Measurements from ENCODE around the gene FAM110D.

FAM110D gene

DNA sequence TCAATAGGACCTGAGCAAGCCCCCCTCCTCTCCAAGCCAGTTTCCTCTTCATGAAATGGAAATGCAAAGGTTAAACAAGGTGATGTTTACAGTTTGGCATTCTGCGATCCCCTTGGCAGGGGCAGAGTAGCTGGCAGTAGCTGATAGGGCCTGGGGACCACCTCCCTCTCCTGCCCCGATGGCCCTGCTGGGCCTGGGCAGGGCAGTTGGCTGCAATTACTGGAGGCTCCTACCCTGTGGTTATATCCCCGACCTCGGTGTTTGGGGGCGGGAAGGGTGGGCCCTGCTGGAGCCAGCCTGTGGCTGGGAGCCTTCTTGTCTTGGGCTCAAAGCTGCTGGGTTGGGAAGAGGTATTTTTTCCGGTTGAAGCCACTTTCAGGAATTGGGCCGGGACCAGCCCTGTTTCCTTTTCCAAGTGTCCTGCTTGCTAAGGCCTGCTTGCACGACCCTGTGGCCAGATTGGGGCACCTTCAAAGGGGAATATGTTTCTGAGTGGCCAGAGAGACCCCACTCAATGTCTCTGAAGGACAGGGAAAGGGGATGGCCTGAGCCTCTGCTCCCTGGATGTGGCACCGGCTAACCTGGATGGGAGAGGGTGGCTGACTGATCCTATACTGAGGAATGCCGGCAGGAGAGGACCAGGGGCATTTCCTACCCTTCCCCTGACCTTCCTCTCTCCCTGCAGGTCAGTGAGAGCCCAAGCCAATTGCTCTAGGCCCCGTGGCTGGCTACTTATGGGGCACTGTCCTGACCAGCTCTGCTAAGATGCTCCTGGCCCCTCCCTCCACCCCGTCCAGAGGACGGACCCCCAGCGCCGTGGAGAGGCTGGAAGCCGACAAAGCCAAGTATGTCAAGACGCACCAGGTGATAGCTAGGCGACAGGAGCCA is 1.9 kb downstream of the FAM110D start:
- Histone ChIP-seq H3K4ac (ENCODE audit: low read depth, low read length) (no peak overlapping the region), H3K56ac (ENCODE audit: low read length) (peak overlapping the region; percentile 89), H2BK120ac (ENCODE audit: low read depth, low read length) (no peak overlapping the region), H3K9ac (ENCODE audit: low read length) (peak overlapping the region; percentile 71), H3K79me1 (ENCODE audit: low read length) (no peaks in the 10 kb centered on the region), H3K18ac (ENCODE audit: low read length) (no peak overlapping the region), H3K36me3 (ENCODE audit: control insufficient read depth, insufficient read depth, low read length) (no peaks in the 10 kb centered on the region), H4K8ac (ENCODE audit: low read depth, low read length) (no peak overlapping the region), H3K4me1 (ENCODE audit: control insufficient read depth, low read depth, low read length) (peaks cover 37% of the 10 kb centered on the region), H3K79me2 (ENCODE audit: control insufficient read depth, insufficient read depth, low read length) (no peaks in the 10 kb centered on the region), H2BK15ac (replicated peaks; ENCODE audit: low read depth) (no peak overlapping the region), H3K27ac (ENCODE audit: low read depth, low read length) (no peak overlapping the region), H3K27me3 (ENCODE audit: insufficient read depth, low read length, poor library complexity) (peaks cover 6% of the 10 kb centered on the region), H4K5ac (ENCODE audit: low read length) (no peak overlapping the region), H3K4me3 (ENCODE audit: low read length) (no peak overlapping the region), H3K23ac (ENCODE audit: low read length) (no peak overlapping the region), H2AK5ac (ENCODE audit: low read length) (peak overlapping the region; percentile 82), H3K4me2 (ENCODE audit: low read length) (peak overlapping the region; percentile 74), H2BK5ac (ENCODE audit: low read length) (no peak overlapping the region)
- DNase-seq: no peak
- no CpG with 5 or more reads among the region's 18 CpGs for WGBS (ENCODE audit: extremely low coverage, insufficient coverage, low lambda C conversion rate)

DNA sequence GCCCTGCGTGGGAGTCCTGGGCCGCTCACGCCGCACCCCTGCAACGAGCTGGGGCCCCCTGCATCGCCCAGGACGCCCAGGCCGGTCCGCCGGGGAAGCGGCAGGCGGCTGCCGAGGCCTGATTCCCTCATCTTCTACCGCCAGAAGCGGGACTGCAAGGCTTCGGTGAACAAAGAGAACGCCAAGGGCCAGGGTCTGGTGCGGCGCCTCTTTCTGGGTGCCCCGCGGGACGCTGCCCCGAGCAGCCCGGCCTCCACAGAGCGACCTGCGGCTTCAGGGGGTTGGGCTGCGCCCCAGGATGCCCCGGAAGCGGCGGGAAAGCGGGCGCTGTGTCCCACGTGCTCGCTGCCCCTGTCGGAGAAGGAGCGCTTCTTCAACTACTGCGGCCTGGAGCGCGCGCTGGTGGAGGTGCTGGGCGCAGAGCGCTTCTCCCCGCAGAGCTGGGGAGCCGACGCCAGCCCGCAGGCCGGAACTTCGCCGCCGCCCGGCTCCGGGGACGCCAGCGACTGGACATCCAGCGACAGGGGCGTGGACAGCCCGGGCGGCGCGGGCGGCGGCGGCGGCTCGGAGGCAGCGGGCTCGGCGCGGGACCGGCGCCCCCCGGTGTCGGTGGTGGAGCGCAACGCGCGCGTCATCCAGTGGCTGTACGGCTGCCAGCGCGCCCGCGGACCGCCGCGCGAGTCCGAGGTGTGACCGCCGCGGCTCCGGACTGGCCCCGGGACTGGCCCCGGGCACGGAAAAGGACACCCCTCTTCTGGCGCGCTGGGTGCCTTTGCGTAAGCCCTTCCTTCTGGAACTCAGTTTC is 2.7 kb downstream of the FAM110D start:
- Histone ChIP-seq H3K36me3 (ENCODE audit: control insufficient read depth, insufficient read depth, low read length) (no peaks in the 10 kb centered on the region), H3K79me2 (ENCODE audit: control insufficient read depth, insufficient read depth, low read length) (no peaks in the 10 kb centered on the region), H3K4me3 (ENCODE audit: low read length) (no peak overlapping the region), H2BK5ac (ENCODE audit: low read length) (no peak overlapping the region), H3K79me1 (ENCODE audit: low read length) (no peaks in the 10 kb centered on the region), H2BK15ac (replicated peaks; ENCODE audit: low read depth) (no peak overlapping the region), H2BK120ac (ENCODE audit: low read depth, low read length) (no peak overlapping the region), H3K18ac (ENCODE audit: low read length) (peak overlapping the region; percentile 32), H3K9ac (ENCODE audit: low read length) (peak overlapping the region; percentile 71), H3K56ac (ENCODE audit: low read length) (peak overlapping the region; percentile 89), H4K5ac (ENCODE audit: low read length) (no peak overlapping the region), H3K4ac (ENCODE audit: low read depth, low read length) (peak overlapping the region; percentile 36), H3K4me1 (ENCODE audit: control insufficient read depth, low read depth, low read length) (peaks cover 32% of the 10 kb centered on the region), H4K8ac (ENCODE audit: low read depth, low read length) (no peak overlapping the region), H2AK5ac (ENCODE audit: low read length) (no peak overlapping the region), H3K23ac (ENCODE audit: low read length) (peak overlapping the region; percentile 80), H3K27me3 (ENCODE audit: insufficient read depth, low read length, poor library complexity) (peaks cover 6% of the 10 kb centered on the region), H3K4me2 (ENCODE audit: low read length) (peak overlapping the region; percentile 74), H3K27ac (ENCODE audit: low read depth, low read length) (no peak overlapping the region)
- no CpG with 5 or more reads among the region's 98 CpGs for WGBS (ENCODE audit: extremely low coverage, insufficient coverage, low lambda C conversion rate)
- peak; percentile 77 for DNase-seq

DNA sequence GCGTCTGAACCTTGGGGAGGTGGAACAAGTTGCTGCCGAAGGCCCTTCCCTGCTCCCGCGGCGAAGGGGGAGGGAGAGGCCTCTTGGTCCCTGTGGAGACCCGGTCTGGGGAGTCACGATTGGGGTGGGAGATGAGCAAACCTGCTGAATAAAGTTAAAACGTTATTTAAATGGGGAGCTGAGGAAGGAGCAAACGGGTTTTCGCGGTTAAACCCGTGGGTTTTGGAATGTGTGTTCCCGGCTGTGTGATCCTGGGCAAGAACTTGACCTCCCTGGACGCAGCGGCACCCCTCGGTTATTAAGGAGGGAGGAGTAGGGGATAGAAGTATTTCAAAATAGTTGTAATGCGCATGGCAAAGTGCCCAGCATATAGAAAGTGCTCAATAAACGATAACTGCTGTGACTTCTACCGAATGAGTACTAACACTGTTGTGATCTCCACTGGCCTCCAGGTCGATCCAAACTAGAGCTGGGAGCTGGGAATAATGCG is 3.4 kb downstream of the FAM110D start:
- H2BK15ac ChIP-seq (replicated peaks; ENCODE audit: low read depth): no peak overlapping the region
- H3K4me3 ChIP-seq (ENCODE audit: low read length): no peak overlapping the region
- H3K27me3 ChIP-seq (ENCODE audit: insufficient read depth, low read length, poor library complexity): peaks cover 6% of the 10 kb centered on the region
- H4K8ac ChIP-seq (ENCODE audit: low read depth, low read length): no peak overlapping the region
- H2BK120ac ChIP-seq (ENCODE audit: low read depth, low read length): no peak overlapping the region
- peak overlapping the region; percentile 89 for H3K56ac ChIP-seq (ENCODE audit: low read length)
- peak overlapping the region; percentile 15 for H3K23ac ChIP-seq (ENCODE audit: low read length)
- H3K9ac ChIP-seq (ENCODE audit: low read length): peak overlapping the region; percentile 71
- no peaks in the 10 kb centered on the region for H3K79me1 ChIP-seq (ENCODE audit: low read length)
- H2AK5ac ChIP-seq (ENCODE audit: low read length): no peak overlapping the region
- no CpG with 5 or more reads among the region's 21 CpGs for WGBS (ENCODE audit: extremely low coverage, insufficient coverage, low lambda C conversion rate)
- no peak overlapping the region for H2BK5ac ChIP-seq (ENCODE audit: low read length)
- no peak overlapping the region for H3K18ac ChIP-seq (ENCODE audit: low read length)
- DNase-seq: no peak
- peak overlapping the region; percentile 74 for H3K4me2 ChIP-seq (ENCODE audit: low read length)
- H3K27ac ChIP-seq (ENCODE audit: low read depth, low read length): no peak overlapping the region
- no peaks in the 10 kb centered on the region for H3K36me3 ChIP-seq (ENCODE audit: control insufficient read depth, insufficient read depth, low read length)
- H3K4me1 ChIP-seq (ENCODE audit: control insufficient read depth, low read depth, low read length): peaks cover 32% of the 10 kb centered on the region
- H4K5ac ChIP-seq (ENCODE audit: low read length): no peak overlapping the region
- no peaks in the 10 kb centered on the region for H3K79me2 ChIP-seq (ENCODE audit: control insufficient read depth, insufficient read depth, low read length)
- no peak overlapping the region for H3K4ac ChIP-seq (ENCODE audit: low read depth, low read length)

DNA sequence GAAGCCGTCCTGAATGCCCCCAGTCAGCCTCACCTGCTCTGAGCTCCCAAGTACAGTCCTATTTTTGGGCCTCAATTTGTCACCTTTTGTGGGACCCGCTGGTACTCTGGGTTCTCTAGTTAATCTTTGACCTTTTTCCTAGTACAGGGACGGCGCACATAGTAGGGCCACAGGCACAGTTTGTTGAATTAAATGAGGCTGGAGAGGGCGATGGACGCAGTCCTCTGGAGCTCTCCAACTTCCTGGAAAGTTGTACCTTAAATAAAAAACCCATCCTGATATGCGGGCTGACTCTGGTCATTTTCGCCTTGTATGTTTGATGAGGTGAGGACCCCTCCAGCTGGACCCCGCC is 4.8 kb downstream of the FAM110D start:
- WGBS (ENCODE audit: extremely low coverage, insufficient coverage, low lambda C conversion rate): no CpG with 5 or more reads among the region's 9 CpGs
- H4K8ac ChIP-seq (ENCODE audit: low read depth, low read length): no peak overlapping the region
- H2BK15ac ChIP-seq (replicated peaks; ENCODE audit: low read depth): no peak overlapping the region
- no peak overlapping the region for H3K23ac ChIP-seq (ENCODE audit: low read length)
- peaks cover 25% of the 10 kb centered on the region for H3K4me1 ChIP-seq (ENCODE audit: control insufficient read depth, low read depth, low read length)
- H4K5ac ChIP-seq (ENCODE audit: low read length): no peak overlapping the region
- no peak overlapping the region for H2AK5ac ChIP-seq (ENCODE audit: low read length)
- H3K18ac ChIP-seq (ENCODE audit: low read length): no peak overlapping the region
- no peak overlapping the region for H3K4ac ChIP-seq (ENCODE audit: low read depth, low read length)
- no peaks in the 10 kb centered on the region for H3K79me1 ChIP-seq (ENCODE audit: low read length)
- no peak overlapping the region for H2BK120ac ChIP-seq (ENCODE audit: low read depth, low read length)
- no peak overlapping the region for H3K4me3 ChIP-seq (ENCODE audit: low read length)
- no peak overlapping the region for H3K27ac ChIP-seq (ENCODE audit: low read depth, low read length)
- H3K27me3 ChIP-seq (ENCODE audit: insufficient read depth, low read length, poor library complexity): peaks cover 6% of the 10 kb centered on the region
- no peaks in the 10 kb centered on the region for H3K79me2 ChIP-seq (ENCODE audit: control insufficient read depth, insufficient read depth, low read length)
- H3K9ac ChIP-seq (ENCODE audit: low read length): no peak overlapping the region
- no peak overlapping the region for H3K4me2 ChIP-seq (ENCODE audit: low read length)
- H3K56ac ChIP-seq (ENCODE audit: low read length): no peak overlapping the region
- H3K36me3 ChIP-seq (ENCODE audit: control insufficient read depth, insufficient read depth, low read length): no peaks in the 10 kb centered on the region
- H2BK5ac ChIP-seq (ENCODE audit: low read length): no peak overlapping the region
- DNase-seq: no peak

DNA sequence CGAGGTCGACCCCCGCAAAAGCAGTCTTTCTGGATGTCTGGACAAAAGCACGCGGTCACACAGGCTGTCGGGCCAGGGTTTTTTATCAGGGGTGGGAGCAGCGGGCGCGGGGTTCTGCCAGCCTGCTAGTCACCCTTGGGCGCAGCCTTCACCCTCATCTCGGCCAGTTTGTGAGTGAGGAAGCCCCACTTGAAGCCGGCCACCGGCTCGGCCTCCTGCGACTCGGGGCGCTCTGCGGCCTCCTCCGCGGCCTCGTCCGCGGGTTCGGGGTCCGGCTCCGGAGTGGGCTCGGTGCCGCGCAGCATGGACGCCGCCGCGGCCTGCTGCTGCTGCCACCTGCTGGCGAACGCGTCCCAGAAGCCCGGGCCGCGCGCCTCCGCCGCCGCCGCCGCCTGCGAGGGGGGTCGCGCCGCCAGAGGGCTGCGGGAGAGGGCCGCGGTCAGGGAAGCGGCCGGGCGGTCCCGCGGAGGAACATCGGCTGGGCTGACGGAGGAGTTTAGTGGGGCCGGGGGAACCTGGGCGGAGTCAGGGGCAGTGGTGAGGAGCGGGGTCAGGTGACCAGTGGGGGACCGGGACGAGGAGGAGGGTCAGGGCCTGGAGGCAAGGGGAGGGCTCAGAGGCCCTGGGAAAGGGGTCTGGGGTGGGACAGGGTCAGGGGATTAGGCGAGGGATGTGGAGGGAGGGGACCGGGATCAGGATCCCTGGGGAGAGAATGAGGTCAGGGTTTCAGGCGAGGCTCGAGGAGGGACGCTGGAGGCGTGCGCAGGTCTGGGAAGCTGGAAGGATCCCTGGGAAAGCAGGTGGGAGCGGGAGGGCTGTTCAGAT is 5.4 kb downstream of the FAM110D start:
- H3K23ac ChIP-seq (ENCODE audit: low read length): no peak overlapping the region
- H2BK120ac ChIP-seq (ENCODE audit: low read depth, low read length): no peak overlapping the region
- DNase-seq: peak; percentile 80
- peaks cover 6% of the 10 kb centered on the region for H3K27me3 ChIP-seq (ENCODE audit: insufficient read depth, low read length, poor library complexity)
- no peak overlapping the region for H4K5ac ChIP-seq (ENCODE audit: low read length)
- H2BK15ac ChIP-seq (replicated peaks; ENCODE audit: low read depth): no peak overlapping the region
- H4K8ac ChIP-seq (ENCODE audit: low read depth, low read length): no peak overlapping the region
- no peak overlapping the region for H3K4ac ChIP-seq (ENCODE audit: low read depth, low read length)
- H3K4me2 ChIP-seq (ENCODE audit: low read length): peak overlapping the region; percentile 66
- no peaks in the 10 kb centered on the region for H3K79me1 ChIP-seq (ENCODE audit: low read length)
- WGBS (ENCODE audit: extremely low coverage, insufficient coverage, low lambda C conversion rate): no CpG with 5 or more reads among the region's 72 CpGs
- H3K79me2 ChIP-seq (ENCODE audit: control insufficient read depth, insufficient read depth, low read length): no peaks in the 10 kb centered on the region
- no peak overlapping the region for H2BK5ac ChIP-seq (ENCODE audit: low read length)
- H3K27ac ChIP-seq (ENCODE audit: low read depth, low read length): no peak overlapping the region
- H2AK5ac ChIP-seq (ENCODE audit: low read length): no peak overlapping the region
- no peak overlapping the region for H3K4me3 ChIP-seq (ENCODE audit: low read length)
- peak overlapping the region; percentile 49 for H3K9ac ChIP-seq (ENCODE audit: low read length)
- H3K56ac ChIP-seq (ENCODE audit: low read length): peak overlapping the region; percentile 54
- H3K18ac ChIP-seq (ENCODE audit: low read length): peak overlapping the region; percentile 30
- no peaks in the 10 kb centered on the region for H3K36me3 ChIP-seq (ENCODE audit: control insufficient read depth, insufficient read depth, low read length)
- peaks cover 23% of the 10 kb centered on the region for H3K4me1 ChIP-seq (ENCODE audit: control insufficient read depth, low read depth, low read length)
